Measurements from ENCODE around the gene FUCA2.

- TF ChIP-seq, protein P1, sequence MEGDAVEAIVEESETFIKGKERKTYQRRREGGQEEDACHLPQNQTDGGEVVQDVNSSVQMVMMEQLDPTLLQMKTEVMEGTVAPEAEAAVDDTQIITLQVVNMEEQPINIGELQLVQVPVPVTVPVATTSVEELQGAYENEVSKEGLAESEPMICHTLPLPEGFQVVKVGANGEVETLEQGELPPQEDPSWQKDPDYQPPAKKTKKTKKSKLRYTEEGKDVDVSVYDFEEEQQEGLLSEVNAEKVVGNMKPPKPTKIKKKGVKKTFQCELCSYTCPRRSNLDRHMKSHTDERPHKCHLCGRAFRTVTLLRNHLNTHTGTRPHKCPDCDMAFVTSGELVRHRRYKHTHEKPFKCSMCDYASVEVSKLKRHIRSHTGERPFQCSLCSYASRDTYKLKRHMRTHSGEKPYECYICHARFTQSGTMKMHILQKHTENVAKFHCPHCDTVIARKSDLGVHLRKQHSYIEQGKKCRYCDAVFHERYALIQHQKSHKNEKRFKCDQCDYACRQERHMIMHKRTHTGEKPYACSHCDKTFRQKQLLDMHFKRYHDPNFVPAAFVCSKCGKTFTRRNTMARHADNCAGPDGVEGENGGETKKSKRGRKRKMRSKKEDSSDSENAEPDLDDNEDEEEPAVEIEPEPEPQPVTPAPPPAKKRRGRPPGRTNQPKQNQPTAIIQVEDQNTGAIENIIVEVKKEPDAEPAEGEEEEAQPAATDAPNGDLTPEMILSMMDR (conservative IDR thresholded peaks at IDR 0.05; ENCODE audit: low read depth, low read length) = no peak
- TF ChIP-seq EZH2 (IDR thresholded peaks at IDR 0.05; ENCODE audit: borderline replicate concordance, low read depth, low read length, poor library complexity, severe bottlenecking) = no peak
Observed at GRCh38 chr6:143450453-143451371, 60.8 kb downstream of the FUCA2 start, which contains the start of the genes ADAT2 and PEX3.
